HG02642 (cell line): Measurements from ENCODE around the gene CAMP.
"Not testable (repeated sequence)": the region's sequence is repeated elsewhere in the genome, so short reads cannot be mapped to it uniquely, and the experiment has no call there.

Source experiments
- ATAC-seq: cut with Tn5 transposase; IDR thresholded peaks from one replicate; pipeline ENCODE4 v1.9.1; 2021; ENCODE audit warnings: mild to moderate bottlenecking; ENCODE audit not compliant: unreplicated experiment, poor library complexity

CAMP gene

GRCh38 chr3:48248095-48248850, 25.0 kb downstream of the CAMP start:
- ATAC-seq = no peak

GRCh38 chr3:48256557-48256956, 33.3 kb downstream of the CAMP start:
- no peak for ATAC-seq

- no peak for ATAC-seq
Observed at GRCh38 chr3:48258530-48258929, 35.2 kb downstream of the CAMP start.

- ATAC-seq = no peak
Observed at GRCh38 chr3:48267782-48268181, 44.5 kb downstream of the CAMP start.

GRCh38 chr3:48268381-48268935, 45.2 kb downstream of the CAMP start:
- ATAC-seq = no peak

- ATAC-seq = no peak
Observed at GRCh38 chr3:48268936-48269561, 45.8 kb downstream of the CAMP start.

- no peak for ATAC-seq
Observed at GRCh38 chr3:48269592-48269991, 46.3 kb downstream of the CAMP start.

GRCh38 chr3:48270306-48270705, 47.0 kb downstream of the CAMP start:
- no peak for ATAC-seq

GRCh38 chr3:48271223-48271622, 47.9 kb downstream of the CAMP start:
- not testable (repeated sequence) for ATAC-seq

- ATAC-seq = no peak
Observed at GRCh38 chr3:48271763-48272498, 48.6 kb downstream of the CAMP start.

- no peak for ATAC-seq
Observed at GRCh38 chr3:48273594-48274211, 50.4 kb downstream of the CAMP start.

GRCh38 chr3:48274452-48274851, 51.2 kb downstream of the CAMP start:
- ATAC-seq = no peak
